Astrocyte (in vitro differentiated cells and primary cell): Measurements from ENCODE around the gene BAHCC1.

Experiments used
- CTCF ChIP-seq: IDR thresholded peaks from 2 replicates; pipeline ENCODE4 v1.5.1; 2011; ENCODE audit warnings: low read depth, mild to moderate bottlenecking, inconsistent platforms, low read length, moderate library complexity; ENCODE audit not compliant: insufficient read depth
- EZH2 ChIP-seq: IDR thresholded peaks from 2 replicates; pipeline ENCODE4 v1.6.1; 2012; ENCODE audit warnings: mild to moderate bottlenecking, low read length, inconsistent platforms; ENCODE audit not compliant: insufficient read depth

GRCh38 chr17:81402530-81402941 lies 7.3 kb downstream of the BAHCC1 start:
- no peak for TF ChIP-seq CTCF
- TF ChIP-seq EZH2 = no peak
